CD4-positive, alpha-beta T cell treated with Interleukin-4 for 4 hours (primary cell): ENCODE results near the gene CPA4.

Experiments used
- DNase-seq: peaks from one replicate; pipeline ENCODE4 v3.0.0-alpha.2; 2020

Gene CPA4

DNA sequence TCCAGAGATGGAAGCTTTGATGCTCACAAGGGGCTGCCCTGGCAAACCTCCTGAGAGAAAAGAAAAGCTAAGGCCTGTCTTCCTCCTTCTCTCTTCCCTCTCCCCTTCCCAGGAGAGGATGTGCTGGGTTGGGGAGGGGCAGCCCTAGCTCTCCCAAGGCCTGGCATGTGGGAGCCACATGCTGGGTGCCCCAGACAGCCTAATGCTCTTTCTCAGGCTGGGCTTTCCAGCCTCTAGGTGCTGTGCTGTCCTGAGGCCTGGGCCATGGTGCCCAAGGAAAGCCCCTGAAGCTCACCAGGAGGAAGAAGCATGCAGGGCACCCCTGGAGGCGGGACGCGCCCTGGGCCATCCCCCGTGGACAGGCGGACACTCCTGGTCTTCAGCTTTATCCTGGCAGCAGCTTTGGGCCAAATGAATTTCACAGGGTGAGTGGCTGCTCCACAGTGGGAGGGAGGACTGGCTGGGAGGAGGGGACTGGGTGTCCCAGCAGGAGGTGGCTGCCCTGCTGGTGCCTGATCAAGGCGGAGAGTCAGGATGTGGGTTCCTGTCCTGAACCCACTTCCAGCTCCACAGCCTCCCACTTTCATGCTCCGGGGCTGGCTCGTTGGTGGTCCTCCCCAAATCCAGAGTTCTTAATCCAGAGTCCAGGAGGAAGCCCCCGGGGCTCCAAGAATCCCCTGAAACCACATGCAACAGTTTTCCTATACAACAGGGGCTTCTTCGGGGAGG is 53.4 kb downstream of the CPA4 start:
- DNase-seq, result no peak

DNA sequence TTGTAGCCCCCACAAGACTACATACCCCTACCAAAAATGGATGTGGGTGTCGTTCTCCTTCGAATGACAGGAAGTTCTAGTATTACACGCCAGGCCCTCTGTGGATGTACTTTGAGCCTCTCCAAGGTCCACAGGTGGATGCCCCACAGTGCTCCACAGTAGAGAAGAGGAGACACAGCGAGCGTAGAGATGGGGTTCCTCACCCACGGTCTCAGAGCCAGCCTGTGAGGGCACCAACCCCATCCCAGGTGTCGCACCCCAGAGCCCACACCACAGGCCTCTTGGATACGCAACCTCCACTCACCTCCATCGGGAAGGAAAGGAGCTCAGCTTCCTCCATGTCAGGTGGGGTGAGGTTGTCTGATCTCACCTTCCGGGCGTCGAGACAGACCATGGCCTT is 54.0 kb downstream of the CPA4 start:
- DNase-seq, result no peak

DNA sequence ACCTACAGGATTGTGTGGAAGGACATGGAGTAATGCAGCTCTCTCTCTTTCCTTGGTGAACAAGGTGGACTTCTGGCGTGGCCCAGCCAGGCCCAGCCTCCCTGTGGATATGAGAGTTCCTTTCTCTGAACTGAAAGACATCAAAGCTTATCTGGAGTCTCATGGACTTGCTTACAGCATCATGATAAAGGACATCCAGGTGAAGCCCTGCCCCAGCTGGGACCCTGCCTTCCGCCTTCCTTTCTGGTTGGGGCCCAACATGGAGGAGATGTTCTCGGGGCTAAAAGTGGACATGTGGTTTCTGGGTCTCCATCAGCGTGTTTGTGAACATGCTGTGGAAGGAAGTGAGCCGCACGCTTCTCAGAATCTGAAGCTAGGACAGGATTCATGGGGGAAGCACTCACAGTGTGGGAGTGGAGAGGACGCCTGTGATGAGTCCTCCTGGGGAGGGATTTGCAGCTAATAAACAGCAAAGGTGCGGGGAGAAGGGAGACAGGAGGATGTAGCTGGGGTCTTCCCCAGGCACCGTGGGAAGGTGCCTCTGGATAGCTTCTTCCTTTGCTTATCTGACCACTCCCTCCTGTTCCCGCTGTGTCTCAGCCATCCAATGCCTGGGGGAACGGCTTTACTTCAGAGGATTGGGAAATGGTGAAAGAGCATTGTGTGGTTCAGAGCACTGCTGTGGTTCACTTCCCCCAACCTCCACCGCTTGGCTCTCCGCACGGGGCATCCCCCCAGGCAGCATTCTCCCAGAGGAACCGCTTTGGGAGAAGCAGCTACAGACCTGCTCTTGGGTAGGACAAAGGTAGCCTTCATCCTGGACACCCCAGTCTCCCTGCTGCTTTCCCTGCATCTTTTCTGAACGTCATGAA is 57.2 kb downstream of the CPA4 start:
- no peak for DNase-seq

DNA sequence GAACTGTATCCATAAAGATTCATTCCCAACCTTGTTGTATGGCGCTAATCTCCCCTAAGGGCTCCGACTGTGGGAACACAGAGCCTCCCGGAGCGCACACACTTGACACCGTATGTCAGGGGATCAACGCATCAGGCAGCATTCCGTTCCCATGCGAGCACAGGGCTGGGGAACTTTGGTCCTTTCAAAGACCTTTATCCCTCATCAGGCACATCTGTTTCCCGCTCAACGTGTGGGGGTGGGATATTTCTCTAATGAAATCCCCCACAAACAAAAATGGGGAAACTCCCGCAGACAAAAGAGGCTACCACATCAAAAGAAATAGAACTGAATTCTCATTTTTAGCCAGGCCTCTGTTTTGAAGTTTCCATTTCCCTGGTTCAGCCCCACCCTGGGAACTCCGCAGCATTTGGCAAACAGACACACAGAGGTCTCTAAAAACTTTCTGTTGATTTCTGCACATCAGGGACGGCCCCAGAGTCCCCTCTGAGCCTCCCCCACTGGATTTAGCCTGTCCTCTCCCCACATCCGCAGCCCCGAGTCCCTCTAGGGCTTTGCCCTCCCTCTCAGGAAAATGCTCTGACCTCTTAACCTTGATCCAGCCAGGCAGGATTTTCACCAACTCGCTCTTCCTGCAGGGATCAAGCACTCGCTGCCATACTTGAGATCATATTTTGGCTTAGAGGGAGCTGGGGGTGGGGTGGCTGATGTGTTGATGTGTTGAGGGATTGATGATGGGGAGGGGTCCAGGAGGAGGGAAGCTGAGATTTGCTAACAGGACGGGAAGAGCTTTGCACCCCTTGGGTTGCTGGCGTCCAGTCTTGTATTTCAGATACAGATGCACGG is 58.2 kb downstream of the CPA4 start:
- DNase-seq, result no peak

DNA sequence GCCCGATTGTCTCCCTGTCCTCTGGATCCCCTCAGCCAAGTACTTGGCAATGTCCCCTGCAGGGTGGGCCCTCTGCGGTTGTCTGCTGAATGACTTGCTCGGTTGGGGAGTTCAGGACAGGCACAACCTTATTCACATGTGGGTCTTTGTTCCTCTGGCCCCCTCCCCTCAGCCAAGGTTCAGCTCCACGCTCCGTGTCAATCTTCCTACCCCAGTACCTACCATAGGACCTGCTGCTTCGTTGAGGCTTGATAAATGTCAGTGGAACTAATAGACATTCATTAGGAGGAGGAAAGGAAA is 58.8 kb downstream of the CPA4 start:
- no peak for DNase-seq

DNA sequence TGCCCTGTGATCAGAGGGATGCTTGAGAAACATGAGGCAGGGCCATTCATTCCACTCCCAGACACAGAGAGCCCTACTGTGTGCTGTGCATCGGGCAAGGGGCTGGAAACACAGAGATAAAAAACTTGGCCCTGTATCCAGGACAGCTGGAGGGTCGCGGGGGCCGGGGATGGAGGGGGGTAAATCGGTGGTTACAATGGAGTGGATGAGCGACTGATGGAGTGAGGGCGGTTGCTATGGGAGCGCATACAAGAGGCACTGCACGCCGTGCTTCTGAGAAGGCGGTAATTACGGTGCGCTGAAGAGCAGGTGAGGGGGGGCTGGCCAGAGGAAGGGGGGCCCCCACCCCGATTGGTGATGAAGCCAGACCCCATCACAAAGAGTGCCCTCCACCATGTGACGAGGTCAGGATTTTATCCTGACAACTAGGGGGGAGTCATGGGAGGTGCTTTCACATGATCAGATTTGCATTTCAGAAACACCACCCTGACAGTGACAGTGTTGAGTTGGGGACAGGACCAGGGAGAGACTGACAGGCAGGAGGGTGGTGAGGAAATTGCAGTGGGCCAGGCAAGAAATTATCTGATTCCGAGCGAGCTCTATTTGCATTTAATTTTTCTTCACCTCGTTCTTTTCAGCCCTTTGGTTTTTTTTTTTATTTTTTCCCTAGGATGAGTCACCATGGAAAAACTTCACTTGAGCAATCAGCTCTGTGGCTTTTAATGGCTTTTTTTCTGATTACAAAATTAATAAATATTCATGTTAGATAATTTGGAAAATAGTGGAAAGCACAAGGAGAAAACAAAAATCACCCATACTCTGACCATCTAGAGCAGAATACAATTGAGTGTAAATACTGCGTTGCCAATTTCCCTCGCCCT is 59.5 kb downstream of the CPA4 start:
- no peak for DNase-seq

DNA sequence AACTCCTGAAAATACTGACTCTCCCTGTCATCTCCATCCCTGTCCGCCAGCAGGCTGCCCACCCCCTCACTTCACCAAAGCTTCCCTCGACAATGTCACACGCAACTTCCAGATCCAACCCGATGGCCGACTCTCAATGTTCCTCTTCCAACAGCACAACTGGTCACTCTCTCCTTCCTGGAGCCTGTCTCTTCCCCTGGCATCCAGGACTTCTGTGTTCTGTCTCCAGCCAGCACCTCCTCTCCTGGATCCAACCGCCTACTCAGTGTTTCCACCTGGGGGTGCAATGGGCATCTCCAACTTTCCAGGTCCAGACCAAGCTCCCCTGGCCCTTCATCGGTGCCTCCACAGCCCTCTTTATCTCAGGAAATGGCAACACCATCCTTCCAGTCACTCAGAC is 60.2 kb downstream of the CPA4 start:
- no peak for DNase-seq

DNA sequence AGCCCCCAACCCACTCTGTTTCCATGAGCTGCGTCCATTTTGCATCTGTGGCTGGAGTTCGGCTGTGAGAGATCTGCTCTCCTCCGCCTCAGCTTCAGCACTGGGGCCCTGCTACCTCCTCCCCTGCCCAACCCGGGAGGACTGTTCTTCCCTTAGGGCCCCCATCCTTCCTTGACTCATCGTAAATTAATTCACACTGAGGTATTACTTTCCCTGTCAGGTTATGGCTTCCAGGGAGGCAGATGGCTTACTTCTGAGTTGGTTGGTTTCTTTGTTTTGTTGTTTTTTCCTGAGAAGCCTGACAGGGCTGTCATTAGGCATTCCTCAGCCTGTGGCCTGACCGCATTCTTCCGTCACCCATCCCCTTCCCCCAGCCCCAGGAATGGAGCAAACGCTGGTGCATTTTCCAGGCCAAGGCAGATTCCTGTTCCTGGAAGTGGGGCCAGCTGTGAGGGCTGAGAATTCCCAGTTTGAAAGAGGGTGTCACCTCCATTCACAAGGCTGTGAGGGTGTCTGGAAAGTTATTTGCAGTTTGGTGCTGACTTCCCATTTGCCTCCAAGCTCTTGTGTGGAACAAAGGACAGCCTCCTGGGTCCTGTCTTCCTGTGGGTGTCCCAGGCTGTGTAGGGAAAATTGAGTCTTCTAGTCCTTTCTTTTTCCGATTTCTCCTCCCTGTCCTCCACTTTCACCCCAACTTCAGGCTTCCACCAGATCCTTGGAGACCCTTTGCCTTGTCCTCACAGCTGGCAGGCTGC is 63.3 kb downstream of the CPA4 start:
- no peak for DNase-seq

DNA sequence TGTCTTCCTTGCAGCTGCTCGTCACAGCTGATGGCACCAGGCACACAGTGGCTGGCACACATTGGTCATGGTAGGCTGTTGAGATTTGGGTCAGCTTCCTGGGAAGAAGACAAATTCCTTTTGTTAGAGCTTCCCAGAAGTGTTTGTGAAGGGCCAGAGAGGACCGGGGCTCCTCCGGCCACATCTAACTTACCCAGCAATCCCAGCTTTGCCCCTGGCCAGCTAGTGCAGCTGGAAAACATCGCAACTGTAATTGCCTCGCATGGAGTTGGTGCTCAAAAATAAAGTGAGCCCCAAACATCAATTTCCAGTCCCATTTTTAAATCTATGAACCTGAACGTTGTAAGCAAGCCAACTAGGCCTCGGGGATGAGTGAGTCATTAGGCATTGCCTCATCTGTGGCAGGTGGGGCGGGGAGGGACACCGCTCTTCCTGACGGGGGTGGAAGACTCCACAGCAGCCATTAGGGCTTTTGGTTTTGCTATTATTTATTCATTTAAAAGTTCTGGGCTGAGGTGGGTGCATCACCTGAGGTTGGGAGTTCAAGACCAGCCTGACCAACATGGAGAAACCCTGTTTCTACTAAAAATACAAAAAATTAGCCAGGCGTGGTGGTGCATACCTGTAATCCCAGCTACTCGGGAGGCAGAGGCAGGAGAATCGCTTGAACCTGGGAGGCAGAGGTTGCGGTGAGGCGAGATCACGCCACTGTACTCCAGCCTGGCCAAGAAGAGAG is 64.1 kb downstream of the CPA4 start:
- DNase-seq, result no peak

DNA sequence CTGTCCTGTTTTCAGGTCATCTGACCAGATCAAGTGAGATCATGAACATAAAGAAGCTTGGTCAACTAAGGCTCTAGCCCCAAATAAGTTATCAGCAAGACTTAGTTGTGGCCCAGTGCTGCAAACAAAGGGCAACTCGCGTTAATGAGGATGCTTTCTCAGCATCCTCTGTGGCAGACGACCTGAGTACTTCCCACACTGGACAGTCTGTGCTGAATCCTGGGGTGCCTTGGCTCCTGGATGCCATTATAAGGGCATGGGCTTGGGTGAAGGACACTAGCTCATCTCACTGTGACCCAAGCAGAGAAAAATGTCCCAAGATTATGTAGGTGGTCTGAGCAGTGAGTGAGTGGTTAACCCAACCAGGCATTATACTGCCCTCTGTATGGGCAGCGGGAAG is 65.5 kb downstream of the CPA4 start:
- DNase-seq, result no peak

DNA sequence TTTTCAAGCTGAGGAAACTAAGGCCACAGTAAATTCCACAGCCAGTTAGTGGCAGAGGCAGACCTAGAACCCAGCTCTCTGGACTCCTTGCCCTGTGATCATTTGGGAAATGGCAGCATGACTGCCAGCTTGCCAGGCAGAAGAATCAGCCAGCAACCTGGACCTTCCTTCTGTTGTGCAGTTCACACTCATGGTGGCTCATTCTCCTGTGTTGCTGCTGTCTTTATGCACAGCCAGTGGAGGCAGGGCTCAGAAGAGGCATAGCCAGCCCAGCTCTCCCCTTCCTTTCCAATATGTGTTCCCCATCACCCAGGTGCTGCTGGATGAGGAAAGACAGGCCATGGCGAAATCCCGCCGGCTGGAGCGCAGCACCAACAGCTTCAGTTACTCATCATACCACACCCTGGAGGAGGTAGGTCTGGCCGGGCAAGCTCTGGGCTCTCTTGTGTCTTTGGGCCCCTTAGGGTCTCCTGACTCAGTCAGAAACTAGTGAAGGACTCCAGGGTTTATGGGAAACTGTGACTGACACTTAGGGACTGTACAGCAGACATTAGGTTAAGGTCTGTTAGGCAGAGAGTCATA is 66.4 kb downstream of the CPA4 start:
- no peak for DNase-seq

DNA sequence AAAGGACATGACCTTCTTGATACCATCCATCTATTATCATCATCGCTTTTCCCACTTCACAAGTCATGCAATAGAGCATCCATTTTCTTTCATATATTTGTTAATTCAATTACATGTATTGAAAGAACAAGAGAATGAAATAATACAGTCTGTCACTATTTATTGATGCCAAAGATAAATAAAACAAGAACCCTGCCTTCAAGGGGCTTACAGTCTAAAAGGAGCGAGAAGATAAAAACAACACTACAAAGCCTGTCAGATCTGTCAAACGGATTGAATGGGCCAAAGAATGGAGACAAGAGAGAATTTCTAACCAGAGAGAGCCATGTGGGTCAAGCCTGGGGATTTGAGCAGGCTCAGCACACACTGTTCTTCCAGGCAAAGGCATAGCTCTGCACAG is 67.6 kb downstream of the CPA4 start:
- DNase-seq, result no peak

DNA sequence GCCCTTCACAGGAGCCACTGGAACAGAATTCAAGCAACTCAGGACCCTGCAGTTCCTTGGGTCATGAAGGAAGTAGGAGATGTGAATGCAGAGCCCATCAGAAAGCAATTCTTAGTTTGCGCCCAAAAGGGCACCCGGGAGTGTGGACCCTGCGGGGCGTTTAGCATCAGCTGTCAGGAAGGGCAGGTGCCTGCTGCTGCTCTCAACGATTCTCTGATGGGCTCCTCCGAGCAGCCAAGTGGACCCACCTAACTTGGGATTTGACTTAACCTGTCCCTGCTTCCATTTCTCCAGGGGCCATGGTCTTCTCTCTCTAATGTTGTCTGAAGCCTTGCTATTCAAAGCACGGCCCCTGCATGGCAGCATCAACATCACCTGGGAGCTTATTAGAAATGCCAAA is 68.7 kb downstream of the CPA4 start:
- no peak for DNase-seq

DNA sequence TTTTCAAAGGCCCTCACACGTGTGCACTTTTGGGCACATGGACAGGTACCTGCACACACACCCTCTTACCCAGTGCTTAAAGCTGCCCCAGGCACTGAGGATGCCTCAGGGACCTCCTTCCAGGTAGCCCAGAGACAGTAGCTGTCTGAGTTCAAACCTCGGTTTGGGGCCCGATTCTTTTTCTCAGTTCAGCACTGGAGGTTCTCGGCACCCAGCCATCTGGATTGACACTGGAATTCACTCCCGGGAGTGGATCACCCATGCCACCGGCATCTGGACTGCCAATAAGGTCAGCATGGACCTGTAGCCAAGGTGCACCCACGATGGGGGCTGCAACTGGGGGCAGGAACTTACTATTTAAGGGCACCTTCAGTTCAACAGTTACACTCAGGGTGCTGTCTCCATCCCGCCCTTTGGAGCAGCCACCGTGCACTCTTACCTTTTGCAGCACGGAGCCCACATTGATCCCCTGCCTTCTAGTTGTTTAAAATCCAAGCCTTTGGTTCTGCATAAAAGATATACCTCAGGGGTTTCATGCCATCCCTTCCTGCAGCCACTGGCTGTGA is 69.4 kb downstream of the CPA4 start:
- DNase-seq, result no peak

DNA sequence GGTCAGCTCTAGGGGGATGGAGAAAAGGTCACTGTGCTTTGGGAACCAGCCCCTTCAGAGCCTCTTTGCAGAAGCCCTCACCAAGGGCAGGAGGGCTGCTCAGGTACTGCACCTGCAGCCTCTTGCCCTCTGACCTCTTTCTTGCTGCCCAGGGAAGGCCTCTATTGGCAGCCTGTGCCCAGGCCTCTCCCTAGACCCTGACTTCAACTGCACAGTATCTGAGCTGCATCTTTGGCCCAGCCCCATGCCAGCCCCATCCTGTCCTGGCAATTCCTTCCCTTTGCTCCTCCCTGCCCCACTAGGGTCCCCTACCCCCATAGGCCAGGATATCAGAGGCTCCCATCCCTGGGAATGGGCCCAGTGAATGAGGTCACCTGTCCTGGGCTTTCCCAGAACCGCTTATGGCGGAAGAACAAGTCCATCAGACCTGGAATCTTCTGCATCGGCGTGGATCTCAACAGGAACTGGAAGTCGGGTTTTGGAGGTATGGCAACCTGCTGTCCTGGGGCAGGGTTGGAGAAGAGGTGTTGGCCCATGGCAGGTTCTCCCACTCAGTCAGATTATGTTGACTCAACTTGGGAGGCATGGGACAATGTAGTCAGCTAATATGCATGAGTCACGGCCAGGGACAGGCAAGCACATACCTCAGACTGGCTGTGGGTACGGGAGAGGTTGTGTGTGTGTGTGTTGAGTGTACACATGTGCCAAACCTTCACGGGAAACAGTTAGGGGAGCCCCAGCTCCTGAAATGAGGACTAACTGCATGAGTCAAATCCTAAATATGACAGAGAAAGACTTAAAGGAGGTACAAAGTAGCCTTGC is 70.3 kb downstream of the CPA4 start:
- DNase-seq, result no peak

DNA sequence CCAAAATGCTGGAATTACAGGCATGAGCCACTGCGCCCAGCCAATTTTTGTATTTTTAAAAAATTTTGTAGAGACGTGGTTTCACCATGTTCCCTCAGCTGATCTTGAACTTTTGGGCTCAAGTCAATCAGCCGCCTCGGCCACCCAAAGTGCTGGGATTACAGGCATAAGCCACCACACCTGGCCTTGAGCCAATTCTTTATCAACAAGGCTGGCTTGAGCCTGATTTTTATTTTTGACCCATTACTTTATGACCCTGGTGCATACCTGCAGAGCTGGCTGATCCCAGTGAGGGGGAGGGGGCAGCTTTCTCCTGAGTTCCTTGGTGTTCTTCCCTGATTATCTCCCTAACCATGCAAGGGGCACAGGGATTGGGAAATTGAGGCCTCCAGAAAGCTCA is 71.5 kb downstream of the CPA4 start:
- DNase-seq, result no peak

DNA sequence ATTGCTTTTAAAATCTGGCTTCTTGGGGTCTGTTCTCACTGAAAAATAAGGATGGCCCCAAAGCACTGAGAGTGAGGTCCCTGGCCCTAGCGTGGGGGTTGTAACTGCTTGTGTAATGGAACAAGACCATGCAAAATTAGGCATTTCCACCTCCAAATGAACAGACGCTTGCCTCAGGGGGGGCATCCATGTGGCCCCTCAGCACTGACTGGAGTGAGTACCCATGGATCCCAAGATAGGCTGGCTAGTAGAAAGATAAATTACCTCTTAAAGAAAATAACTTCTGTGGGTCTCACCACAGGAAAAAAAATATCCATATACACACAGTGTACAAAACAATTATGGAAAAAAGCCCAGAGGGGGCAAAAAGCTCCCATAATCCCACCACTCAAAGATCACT is 72.1 kb downstream of the CPA4 start:
- DNase-seq, result no peak

DNA sequence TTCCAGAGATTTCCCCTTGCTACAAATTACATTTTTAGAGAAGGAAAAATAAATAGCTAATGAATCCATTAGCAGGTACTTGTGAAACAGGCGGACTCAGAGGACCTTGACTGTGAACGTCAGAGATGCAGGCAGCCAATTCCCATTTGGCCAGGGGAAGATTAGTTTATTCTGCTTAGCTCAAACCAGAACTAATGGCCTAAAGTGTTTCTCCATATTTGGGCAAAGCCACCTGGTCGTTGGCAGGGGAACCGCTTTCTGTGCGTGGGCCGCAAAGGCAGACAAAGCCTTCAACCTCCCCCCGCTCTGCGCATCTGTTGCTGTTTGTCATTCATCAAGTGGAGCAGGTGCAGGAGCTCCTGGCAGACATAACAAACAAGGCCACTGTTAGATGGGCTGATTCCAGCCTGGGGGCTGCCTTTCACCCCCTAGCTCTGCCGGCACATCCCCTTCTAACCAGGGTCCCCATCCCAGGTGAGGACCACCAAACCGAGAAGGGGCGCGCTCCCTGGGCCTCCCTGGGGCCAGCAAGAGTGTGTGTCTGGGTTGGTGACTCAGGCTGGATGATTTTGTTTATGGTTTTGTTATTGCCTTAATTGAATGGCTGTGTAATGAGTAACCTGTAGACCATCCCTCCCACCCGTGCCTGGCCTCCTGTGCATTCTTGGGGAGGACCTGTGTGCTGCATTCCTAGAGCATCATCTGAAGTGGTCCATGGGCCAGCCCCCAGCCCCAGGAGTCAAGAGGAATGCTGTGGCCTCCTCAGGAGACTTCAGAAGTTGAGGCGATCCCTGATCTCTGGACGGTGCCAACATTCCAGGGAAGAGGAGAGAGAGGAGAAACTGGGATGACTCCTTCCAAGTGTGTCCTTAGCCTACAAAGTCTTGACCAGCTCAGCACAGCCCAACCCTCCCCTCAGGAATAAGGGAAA is 72.8 kb downstream of the CPA4 start:
- no peak for DNase-seq
